Gastroesophageal sphincter (tissue), 4 donors: ENCODE data around the gene AGPAT4. TPM values are rescaled to one million over a fixed set of nuclear protein-coding genes. Genes with fewer than 3 reads are reported as not detected.

Source experiments
- ATAC-seq: fragments of 150-250 bp; one replicate; pipeline ENCODE4 v1.9.1; 2016; ENCODE audit warnings: mild to moderate bottlenecking, moderate library complexity
- H3K27ac ChIP-seq, 4 donors: fragments of 200-600 bp; sonication (generic) in 3 of 4; 1 replicate in 3 of 4; 2 replicates in 1 of 4; pipeline ENCODE4 v1.5.1; 2016 to 2019
- H3K27me3 ChIP-seq: fragments of 200-600 bp; sonication (generic); one replicate; pipeline ENCODE4 v1.5.1; 2019
- H3K36me3 ChIP-seq, 2 donors: fragments of 200-600 bp; sonication (generic); one replicate each; pipeline ENCODE4 v1.5.1; 2019; ENCODE audit warnings: control low read depth in 1 of 2
- H3K4me1 ChIP-seq, 3 donors: fragments of 200-600 bp; sonication (generic); 1 replicate in 2 of 3; 2 replicates in 1 of 3; pipeline ENCODE4 v1.5.1; 2016 to 2019; ENCODE audit warnings: control low read depth in 2 of 3
- H3K4me3 ChIP-seq, 2 donors: fragments of 200-600 bp; sonication (generic); one replicate each; pipeline ENCODE4 v1.5.1; 2019; ENCODE audit warnings: mild to moderate bottlenecking in 1 of 2, moderate library complexity in 1 of 2
- H3K9me3 ChIP-seq, 3 donors: fragments of 200-600 bp; sonication (generic); one replicate each; pipeline ENCODE4 v1.5.1; 2017 to 2019; ENCODE audit warnings: control low read depth in 2 of 3
- CTCF ChIP-seq, 4 experiments: fragments of 200-600 bp in 2 of 4; fragments of 450-650 bp in 2 of 4; sonication (generic) in 1 of 4; IDR thresholded peaks; one replicate each; pipeline ENCODE4 v1.5.1; 2017 to 2019; ENCODE audit warnings: antibody characterized with exemption in 4 of 4, mild to moderate bottlenecking in 2 of 4, moderate library complexity in 2 of 4
- EP300 ChIP-seq: sonication (generic); formaldehyde crosslinking; IDR thresholded peaks from one replicate; pipeline ENCODE4 v1.6.1; 2017; ENCODE audit warnings: antibody characterized with exemption, mild to moderate bottlenecking
- POLR2A ChIP-seq, 2 donors: fragments of 450-650 bp; IDR thresholded peaks; one replicate each; pipeline ENCODE4 v1.6.1; 2017; ENCODE audit warnings: antibody characterized with exemption in 2 of 2, mild to moderate bottlenecking in 2 of 2, moderate library complexity in 1 of 2
- POLR2AphosphoS5 ChIP-seq: sonication (generic); formaldehyde crosslinking; IDR thresholded peaks from one replicate; pipeline ENCODE4 v1.6.1; 2017; ENCODE audit warnings: antibody characterized with exemption
- WGBS, 2 donors: methylation state at CpG; one replicate each; pipeline ENCODE4 v1.1.5; 2018; ENCODE audit warnings: low coverage in 1 of 2; 5-methylcytosine and 5-hydroxymethylcytosine counted together
- total RNA-seq, 4 donors: library from RNA; depleted of rRNA; stranded (reverse); fragments of >200 nt; gene quantifications; one replicate each; pipeline ENCODE4 v1.1.0, GENCODE V29; 2016

The AGPAT4 gene
- total RNA-seq, 4 donors from 2014 or later, result 7.2 to 10.8 (median 9.1) TPM

- Histone ChIP-seq H3K4me1 (peaks cover 0 to 17% (median 5%) of the 10 kb centered on the region in 3 donors), H3K27me3 (no peaks in the 10 kb centered on the region), H3K4me3 (no peak overlapping the region), H3K27ac (no peak overlapping the region), H3K36me3 (peaks cover 0 to 2% of the 10 kb centered on the region in 2 donors), H3K9me3 (no peaks in the 10 kb centered on the region)
- TF ChIP-seq CTCF (IDR thresholded peaks at IDR 0.05) (no peak), POLR2A (IDR thresholded peaks at IDR 0.05) (no peak), POLR2AphosphoS5 (no peak)
- WGBS, 2 donors, result 95 to 100% methylated on average over 2 of the region's 2 CpGs
- no peak for ATAC-seq
These were observed 102.7 kb downstream of the AGPAT4 start for GRCh38 chr6:161171207-161171606.

- no peak for TF ChIP-seq POLR2A (IDR thresholded peaks at IDR 0.05)
- TF ChIP-seq CTCF (IDR thresholded peaks at IDR 0.05), result no peak
- no peak for TF ChIP-seq EP300
- TF ChIP-seq POLR2AphosphoS5, result no peak
- peaks cover 0 to 17% of the 10 kb centered on the region in 2 donors for H3K36me3 ChIP-seq
- H3K9me3 ChIP-seq, result no peaks in the 10 kb centered on the region
- peaks cover 0 to 17% (median 5%) of the 10 kb centered on the region in 3 donors for H3K4me1 ChIP-seq
- no peak for ATAC-seq
- no peaks in the 10 kb centered on the region for H3K27me3 ChIP-seq
- WGBS, 2 donors, result 52 to 100% methylated on average over 1 to 3 of the region's 4 CpGs
- no peak overlapping the region for H3K4me3 ChIP-seq
- peak overlapping the region in 1 of 4 donors; percentile 1 for H3K27ac ChIP-seq
These were observed 104.2 kb downstream of the AGPAT4 start for GRCh38 chr6:161169696-161170095.

GRCh38 chr6:161169035-161169434, 104.8 kb downstream of the AGPAT4 start:
- no peak overlapping the region for H3K4me3 ChIP-seq
- TF ChIP-seq POLR2AphosphoS5 (no peak), POLR2A (IDR thresholded peaks at IDR 0.05) (no peak), EP300 (no peak), CTCF (IDR thresholded peaks at IDR 0.05) (no peak)
- no peaks in the 10 kb centered on the region for H3K27me3 ChIP-seq
- H3K36me3 ChIP-seq, result peaks cover 0 to 24% of the 10 kb centered on the region in 2 donors
- 95 to 96% methylated on average over 2 of the region's 2 CpGs for WGBS, 2 donors
- ATAC-seq, result no peak
- peaks cover 0 to 17% (median 5%) of the 10 kb centered on the region in 3 donors for H3K4me1 ChIP-seq
- no peak overlapping the region for H3K27ac ChIP-seq
- H3K9me3 ChIP-seq, result no peaks in the 10 kb centered on the region

GRCh38 chr6:161168281-161168891, 105.5 kb downstream of the AGPAT4 start:
- ATAC-seq, result peak; percentile 68
- no peak for TF ChIP-seq CTCF (IDR thresholded peaks at IDR 0.05)
- peak; percentile 14 for TF ChIP-seq POLR2AphosphoS5
- Histone ChIP-seq H3K27ac (no peak overlapping the region), H3K36me3 (peaks cover 0 to 30% of the 10 kb centered on the region in 2 donors), H3K4me1 (peaks cover 0 to 17% (median 5%) of the 10 kb centered on the region in 3 donors), H3K4me3 (no peak overlapping the region), H3K27me3 (no peaks in the 10 kb centered on the region), H3K9me3 (no peaks in the 10 kb centered on the region)
- WGBS, 2 donors, result 81 to 94% methylated on average over 2 to 3 of the region's 14 CpGs

GRCh38 chr6:161166677-161167076, 107.2 kb downstream of the AGPAT4 start:
- Histone ChIP-seq H3K4me3 (no peak overlapping the region), H3K9me3 (no peaks in the 10 kb centered on the region), H3K27ac (no peak overlapping the region), H3K4me1 (peaks cover 0 to 24% (median 5%) of the 10 kb centered on the region in 3 donors), H3K27me3 (no peaks in the 10 kb centered on the region), H3K36me3 (peaks cover 0 to 47% of the 10 kb centered on the region in 2 donors)
- ATAC-seq, result no peak
- 88 to 95% methylated on average over 5 of the region's 5 CpGs for WGBS, 2 donors
- TF ChIP-seq POLR2AphosphoS5 (no peak), CTCF (IDR thresholded peaks at IDR 0.05) (no peak), EP300 (no peak)
